Retina (tissue), 1 donor: Measurements from ENCODE around the gene FOSL2.

Experiments used
- DNase-seq: peaks from one replicate; pipeline ENCODE4 v3.0.0-alpha.2; 2016

FOSL2 gene

GRCh38 chr2:28397043-28397381, 4.4 kb downstream of the FOSL2 start:
- no peak for DNase-seq

GRCh38 chr2:28398101-28398834, 5.6 kb downstream of the FOSL2 start:
- no peak for DNase-seq

DNA sequence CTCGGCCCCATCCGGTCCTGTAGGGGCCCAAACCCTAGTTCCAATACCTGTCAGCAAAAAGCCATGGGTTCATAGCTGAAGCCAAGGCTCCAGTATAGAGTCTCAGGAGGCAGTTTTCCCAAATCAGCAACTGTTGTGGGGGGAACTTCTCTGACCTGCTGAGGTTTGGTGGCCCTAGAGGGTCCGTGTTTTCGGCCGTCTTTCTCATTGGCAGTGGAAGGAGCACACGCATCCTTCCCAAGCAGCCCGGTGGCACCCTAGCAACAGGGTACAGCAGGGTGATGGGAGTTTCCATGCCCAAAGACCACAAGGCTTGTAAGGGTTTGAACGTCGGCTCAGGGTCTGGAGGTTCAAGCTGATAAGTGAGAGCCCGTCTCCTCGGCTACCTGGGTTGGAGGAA, 6.6 kb downstream of the FOSL2 start:
- no peak for DNase-seq

- DNase-seq = no peak
These were observed 7.3 kb downstream of the FOSL2 start for GRCh38 chr2:28399956-28400355.

DNA sequence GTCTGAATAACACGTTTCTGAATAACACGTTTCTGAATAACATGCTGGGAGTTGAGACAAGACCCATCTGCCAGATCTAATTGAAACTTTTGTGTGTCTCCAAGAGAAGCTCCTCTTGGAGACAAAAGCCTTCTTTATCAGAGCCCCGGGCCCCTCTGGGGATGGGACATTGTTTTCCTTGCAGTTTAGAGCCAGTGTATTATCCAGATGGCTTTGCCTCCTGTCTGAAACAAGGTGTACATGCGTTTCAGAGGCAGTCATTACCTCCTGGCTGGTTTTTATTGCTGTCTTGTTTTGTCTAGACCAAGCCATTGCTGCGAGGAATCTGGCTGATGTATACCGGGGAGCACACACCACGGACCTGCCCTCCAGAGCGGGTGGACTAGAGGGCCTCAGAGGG, 7.8 kb downstream of the FOSL2 start:
- peak; percentile 57 for DNase-seq

- no peak for DNase-seq
These were observed 8.3 kb downstream of the FOSL2 start for GRCh38 chr2:28400921-28401320.

DNA sequence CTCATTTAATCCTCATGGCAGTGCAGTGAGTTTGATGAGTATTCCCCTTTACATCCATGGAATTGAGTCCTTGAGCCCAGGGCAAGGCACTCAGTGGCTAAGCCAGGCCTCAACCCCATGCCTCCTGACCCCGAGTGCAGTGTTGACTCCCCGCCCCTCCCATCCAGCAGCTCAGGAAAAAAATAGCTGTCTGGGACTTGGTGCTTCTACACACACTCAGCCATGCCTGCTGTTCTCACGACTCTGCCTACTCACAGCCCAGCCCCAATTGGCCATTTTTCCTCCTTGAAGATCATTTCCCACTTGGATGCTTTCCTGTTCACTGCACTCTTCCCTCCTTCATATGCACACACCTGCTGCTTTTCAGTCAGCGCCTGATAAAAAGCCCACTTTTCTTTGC, 8.8 kb downstream of the FOSL2 start:
- no peak for DNase-seq

DNA sequence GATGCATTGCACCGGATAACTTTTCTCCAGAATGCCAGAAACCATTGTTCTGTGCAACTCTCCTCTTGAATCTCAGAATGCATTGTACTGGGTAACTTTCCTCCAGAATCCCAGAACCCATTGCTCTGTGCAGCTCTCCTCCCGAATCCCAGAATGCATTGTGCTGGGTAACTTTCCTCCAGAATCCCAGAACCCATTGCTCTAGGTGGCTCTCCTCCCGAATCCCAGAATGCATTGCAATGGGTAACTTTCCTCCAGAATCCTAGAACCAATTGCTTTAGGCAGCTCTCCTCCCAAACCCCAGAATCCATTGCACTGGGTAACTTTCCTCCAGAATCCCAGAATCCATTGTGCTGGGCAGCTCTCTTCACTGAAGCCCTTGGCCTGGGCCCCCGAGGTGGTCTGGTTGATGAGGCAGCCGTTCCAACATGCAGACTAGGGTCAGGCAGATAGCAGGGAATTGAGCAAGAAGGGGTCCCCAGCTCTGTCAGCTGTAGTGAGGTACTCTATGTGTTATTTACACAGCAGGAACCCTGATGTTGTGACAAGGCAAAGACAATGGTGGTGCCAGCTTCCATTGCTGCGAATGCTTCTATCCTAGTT, 9.4 kb downstream of the FOSL2 start:
- DNase-seq = no peak

GRCh38 chr2:28403370-28403956, 10.8 kb downstream of the FOSL2 start:
- DNase-seq = no peak

DNA sequence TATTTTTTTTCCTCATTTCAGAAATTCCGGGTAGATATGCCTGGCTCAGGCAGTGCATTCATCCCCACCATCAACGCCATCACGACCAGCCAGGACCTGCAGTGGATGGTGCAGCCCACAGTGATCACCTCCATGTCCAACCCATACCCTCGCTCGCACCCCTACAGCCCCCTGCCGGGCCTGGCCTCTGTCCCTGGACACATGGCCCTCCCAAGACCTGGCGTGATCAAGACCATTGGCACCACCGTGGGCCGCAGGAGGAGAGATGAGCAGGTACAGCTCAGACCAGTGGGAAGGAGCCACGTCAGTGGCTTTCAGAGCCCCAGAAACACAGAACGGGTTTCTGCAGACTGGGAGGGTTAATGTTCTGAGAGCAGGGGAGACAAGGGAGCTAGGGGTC, 11.4 kb downstream of the FOSL2 start:
- DNase-seq = no peak

GRCh38 chr2:28405537-28405936, 12.9 kb downstream of the FOSL2 start:
- no peak for DNase-seq

GRCh38 chr2:28406276-28407096, 13.8 kb downstream of the FOSL2 start:
- no peak for DNase-seq

DNA sequence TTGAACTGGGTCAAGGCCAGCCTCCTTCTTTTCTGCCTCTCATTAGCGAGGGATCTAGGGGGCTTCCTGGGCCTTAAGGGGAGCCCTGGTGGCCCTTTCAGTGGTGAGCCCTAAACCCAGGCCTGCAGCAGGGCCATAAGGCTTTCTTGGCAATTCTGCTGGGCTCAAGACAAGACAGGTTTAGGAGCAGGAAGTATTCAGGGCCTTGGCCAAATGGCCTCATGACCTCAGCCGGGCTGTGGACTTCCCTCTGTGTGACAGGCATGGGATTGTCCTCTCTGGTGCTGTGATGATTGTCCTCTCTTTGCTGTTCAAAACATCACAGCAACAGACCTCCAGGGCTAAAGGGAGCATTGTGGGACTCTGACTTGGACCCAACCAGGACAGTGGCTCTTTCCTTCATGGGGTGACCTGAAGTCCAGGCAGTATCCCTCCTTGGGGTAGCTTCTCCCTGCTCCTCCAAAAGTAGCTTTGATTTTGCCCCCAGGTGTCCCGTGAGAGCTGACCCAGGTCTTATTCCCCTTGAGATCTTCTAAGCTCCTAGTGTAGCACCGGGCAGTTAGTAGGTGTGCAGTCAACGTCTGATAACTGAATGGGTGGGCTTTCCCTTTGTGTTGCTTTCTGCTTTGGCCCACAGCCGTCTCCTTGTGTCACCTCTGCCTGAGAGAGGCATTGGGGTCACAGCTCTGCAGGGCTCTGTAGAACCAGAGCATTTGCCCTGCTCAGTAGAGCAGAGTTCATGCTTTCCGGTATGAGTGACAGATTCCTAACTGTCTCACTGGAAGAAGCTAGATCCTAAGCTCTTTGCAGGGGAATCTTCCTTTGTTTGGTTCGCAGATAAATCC, 14.7 kb downstream of the FOSL2 start:
- DNase-seq = no peak

- DNase-seq = no peak
These were observed 15.5 kb downstream of the FOSL2 start for GRCh38 chr2:28407976-28408690.

- no peak for DNase-seq
These were observed 16.3 kb downstream of the FOSL2 start for GRCh38 chr2:28408764-28409599.

DNA sequence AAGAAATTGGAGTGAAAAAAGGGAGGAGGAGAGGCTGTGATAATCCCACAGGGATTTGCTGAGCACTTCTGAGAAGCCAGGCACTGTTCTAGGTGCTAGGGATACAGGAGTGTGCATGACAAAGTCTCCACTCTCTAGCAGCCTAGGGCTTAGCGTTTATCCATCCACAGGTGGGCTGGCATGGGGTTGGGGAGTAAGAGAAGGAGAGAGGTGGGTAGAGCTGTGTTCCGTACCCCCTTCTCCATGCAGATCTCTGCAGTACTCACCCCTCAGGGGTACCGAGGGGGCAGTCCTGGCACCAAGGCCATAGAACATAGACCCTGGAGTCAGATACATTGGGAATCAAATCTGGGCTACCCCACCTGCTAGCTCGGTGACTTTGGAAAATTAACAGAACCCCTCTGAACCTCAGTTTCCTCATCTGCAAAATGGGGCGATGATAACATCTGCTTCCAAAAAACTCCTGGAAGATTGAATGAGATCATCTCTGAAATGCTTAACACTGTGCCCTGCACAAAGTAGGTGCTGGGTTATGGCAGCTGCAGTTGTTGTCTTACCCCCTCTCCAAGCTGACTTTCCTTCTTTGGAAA, 18.6 kb downstream of the FOSL2 start:
- no peak for DNase-seq

- DNase-seq = no peak
These were observed 19.4 kb downstream of the FOSL2 start for GRCh38 chr2:28411956-28412609.

GRCh38 chr2:28412625-28413151, 20.0 kb downstream of the FOSL2 start:
- DNase-seq = no peak

- DNase-seq = peak; percentile 80
These were observed 20.7 kb downstream of the FOSL2 start for GRCh38 chr2:28413152-28413898.
